Measurements from ENCODE around the gene GRAMD1B.

GRCh38 chr11:123593570-123593969, 163.5 kb downstream of the GRAMD1B start:
- TF ChIP-seq CTCF (IDR thresholded peaks at IDR 0.05), result no peak
- TF ChIP-seq POLR2A (IDR thresholded peaks at IDR 0.05), result no peak
